A549 (cell line): Measurements from ENCODE around the gene ASTE1.

Experiments used
- CHD4 ChIP-seq: fragments of 200-600 bp; sonication (generic); IDR thresholded peaks from 2 replicates; pipeline ENCODE4 v1.6.1; 2016; ENCODE audit warnings: antibody characterized with exemption, mild to moderate bottlenecking, borderline replicate concordance
- CTCF ChIP-seq: fragments of >200 bp; sonication (Bioruptor Twin); formaldehyde crosslinking; IDR thresholded peaks from 3 replicates; pipeline ENCODE4 v1.5.1; 2016
- EP300 ChIP-seq, 2 experiments: fragments of >200 bp; sonication (Bioruptor Twin); formaldehyde crosslinking; IDR thresholded peaks; 2 replicates in 1 of 2; 3 replicates in 1 of 2; pipeline ENCODE4 v1.6.1; 2016 to 2017
- HDAC2 ChIP-seq: fragments of 200-600 bp; sonication (generic); IDR thresholded peaks from 2 replicates; pipeline ENCODE4 v1.6.1; 2016
- MAX ChIP-seq: IDR thresholded peaks from 2 replicates; pipeline ENCODE4 v1.6.1; 2012
- NR3C1 ChIP-seq: fragments of >200 bp; sonication (Bioruptor Twin); formaldehyde crosslinking; IDR thresholded peaks from 3 replicates; pipeline ENCODE4 v1.6.1; 2017
- POLR2A ChIP-seq: IDR thresholded peaks from 2 replicates; pipeline ENCODE4 v1.6.1; 2012; ENCODE audit warnings: mild to moderate bottlenecking, low read length
- SREBF2 ChIP-seq: fragments of 450-650 bp; IDR thresholded peaks from 2 replicates; pipeline ENCODE4 v1.6.1; 2014; ENCODE audit warnings: mild to moderate bottlenecking, moderate library complexity
- TF ChIP-seq, protein P1 (sequence below): fragments of 200-600 bp; sonication (generic); IDR thresholded peaks from 2 replicates; pipeline ENCODE4 v1.6.1; 2016; ENCODE audit warnings: antibody characterized with exemption, mild to moderate bottlenecking, moderate library complexity
- TF ChIP-seq, protein P2 (sequence below): fragments of 150-350 bp; IDR thresholded peaks from 2 replicates; pipeline ENCODE4 v1.6.1; 2014; ENCODE audit warnings: low read depth, mild to moderate bottlenecking, low read length
- TF ChIP-seq, protein P3 (sequence below): fragments of 250-450 bp; sonication (Bioruptor Pico); IDR thresholded peaks from 2 replicates; pipeline ENCODE4 v1.5.0; 2021; ENCODE audit warnings: mild to moderate bottlenecking, moderate library complexity, borderline replicate concordance
- TF ChIP-seq, protein P4 (sequence below): IDR thresholded peaks from 2 replicates; pipeline ENCODE4 v1.6.1; 2012

- TF ChIP-seq EP300 (IDR thresholded peaks at IDR 0.05): no peak
- TF ChIP-seq CHD4: no peak
- no peak for TF ChIP-seq POLR2A
- TF ChIP-seq, protein P1, sequence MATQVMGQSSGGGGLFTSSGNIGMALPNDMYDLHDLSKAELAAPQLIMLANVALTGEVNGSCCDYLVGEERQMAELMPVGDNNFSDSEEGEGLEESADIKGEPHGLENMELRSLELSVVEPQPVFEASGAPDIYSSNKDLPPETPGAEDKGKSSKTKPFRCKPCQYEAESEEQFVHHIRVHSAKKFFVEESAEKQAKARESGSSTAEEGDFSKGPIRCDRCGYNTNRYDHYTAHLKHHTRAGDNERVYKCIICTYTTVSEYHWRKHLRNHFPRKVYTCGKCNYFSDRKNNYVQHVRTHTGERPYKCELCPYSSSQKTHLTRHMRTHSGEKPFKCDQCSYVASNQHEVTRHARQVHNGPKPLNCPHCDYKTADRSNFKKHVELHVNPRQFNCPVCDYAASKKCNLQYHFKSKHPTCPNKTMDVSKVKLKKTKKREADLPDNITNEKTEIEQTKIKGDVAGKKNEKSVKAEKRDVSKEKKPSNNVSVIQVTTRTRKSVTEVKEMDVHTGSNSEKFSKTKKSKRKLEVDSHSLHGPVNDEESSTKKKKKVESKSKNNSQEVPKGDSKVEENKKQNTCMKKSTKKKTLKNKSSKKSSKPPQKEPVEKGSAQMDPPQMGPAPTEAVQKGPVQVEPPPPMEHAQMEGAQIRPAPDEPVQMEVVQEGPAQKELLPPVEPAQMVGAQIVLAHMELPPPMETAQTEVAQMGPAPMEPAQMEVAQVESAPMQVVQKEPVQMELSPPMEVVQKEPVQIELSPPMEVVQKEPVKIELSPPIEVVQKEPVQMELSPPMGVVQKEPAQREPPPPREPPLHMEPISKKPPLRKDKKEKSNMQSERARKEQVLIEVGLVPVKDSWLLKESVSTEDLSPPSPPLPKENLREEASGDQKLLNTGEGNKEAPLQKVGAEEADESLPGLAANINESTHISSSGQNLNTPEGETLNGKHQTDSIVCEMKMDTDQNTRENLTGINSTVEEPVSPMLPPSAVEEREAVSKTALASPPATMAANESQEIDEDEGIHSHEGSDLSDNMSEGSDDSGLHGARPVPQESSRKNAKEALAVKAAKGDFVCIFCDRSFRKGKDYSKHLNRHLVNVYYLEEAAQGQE: no peak
- no peak for TF ChIP-seq CTCF
- no peak for TF ChIP-seq MAX
- TF ChIP-seq, protein P2, sequence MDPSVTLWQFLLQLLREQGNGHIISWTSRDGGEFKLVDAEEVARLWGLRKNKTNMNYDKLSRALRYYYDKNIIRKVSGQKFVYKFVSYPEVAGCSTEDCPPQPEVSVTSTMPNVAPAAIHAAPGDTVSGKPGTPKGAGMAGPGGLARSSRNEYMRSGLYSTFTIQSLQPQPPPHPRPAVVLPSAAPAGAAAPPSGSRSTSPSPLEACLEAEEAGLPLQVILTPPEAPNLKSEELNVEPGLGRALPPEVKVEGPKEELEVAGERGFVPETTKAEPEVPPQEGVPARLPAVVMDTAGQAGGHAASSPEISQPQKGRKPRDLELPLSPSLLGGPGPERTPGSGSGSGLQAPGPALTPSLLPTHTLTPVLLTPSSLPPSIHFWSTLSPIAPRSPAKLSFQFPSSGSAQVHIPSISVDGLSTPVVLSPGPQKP: no peak
- no peak for TF ChIP-seq HDAC2
- TF ChIP-seq NR3C1: no peak
- TF ChIP-seq, protein P3, sequence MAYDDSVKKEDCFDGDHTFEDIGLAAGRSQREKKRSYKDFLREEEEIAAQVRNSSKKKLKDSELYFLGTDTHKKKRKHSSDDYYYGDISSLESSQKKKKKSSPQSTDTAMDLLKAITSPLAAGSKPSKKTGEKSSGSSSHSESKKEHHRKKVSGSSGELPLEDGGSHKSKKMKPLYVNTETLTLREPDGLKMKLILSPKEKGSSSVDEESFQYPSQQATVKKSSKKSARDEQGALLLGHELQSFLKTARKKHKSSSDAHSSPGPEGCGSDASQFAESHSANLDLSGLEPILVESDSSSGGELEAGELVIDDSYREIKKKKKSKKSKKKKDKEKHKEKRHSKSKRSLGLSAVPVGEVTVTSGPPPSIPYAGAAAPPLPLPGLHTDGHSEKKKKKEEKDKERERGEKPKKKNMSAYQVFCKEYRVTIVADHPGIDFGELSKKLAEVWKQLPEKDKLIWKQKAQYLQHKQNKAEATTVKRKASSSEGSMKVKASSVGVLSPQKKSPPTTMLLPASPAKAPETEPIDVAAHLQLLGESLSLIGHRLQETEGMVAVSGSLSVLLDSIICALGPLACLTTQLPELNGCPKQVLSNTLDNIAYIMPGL (CRISPR knock-in tag): no peak
- TF ChIP-seq SREBF2: no peak
- TF ChIP-seq, protein P4, sequence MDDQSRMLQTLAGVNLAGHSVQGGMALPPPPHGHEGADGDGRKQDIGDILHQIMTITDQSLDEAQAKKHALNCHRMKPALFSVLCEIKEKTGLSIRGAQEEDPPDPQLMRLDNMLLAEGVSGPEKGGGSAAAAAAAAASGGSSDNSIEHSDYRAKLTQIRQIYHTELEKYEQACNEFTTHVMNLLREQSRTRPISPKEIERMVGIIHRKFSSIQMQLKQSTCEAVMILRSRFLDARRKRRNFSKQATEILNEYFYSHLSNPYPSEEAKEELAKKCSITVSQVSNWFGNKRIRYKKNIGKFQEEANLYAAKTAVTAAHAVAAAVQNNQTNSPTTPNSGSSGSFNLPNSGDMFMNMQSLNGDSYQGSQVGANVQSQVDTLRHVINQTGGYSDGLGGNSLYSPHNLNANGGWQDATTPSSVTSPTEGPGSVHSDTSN: no peak
Measured at GRCh38 chr3:131047582-131047981, 21.0 kb upstream of the ASTE1 start.
